GM21390 (cell line): ENCODE results near the gene ELK3.
A peak's percentile ranks its signal among the peaks of the same experiment; 100 is the strongest.

Experiments used
- ATAC-seq: cut with Tn5 transposase; IDR thresholded peaks from one replicate; pipeline ENCODE4 v1.9.1; 2021; ENCODE audit not compliant: unreplicated experiment

ELK3 gene

DNA sequence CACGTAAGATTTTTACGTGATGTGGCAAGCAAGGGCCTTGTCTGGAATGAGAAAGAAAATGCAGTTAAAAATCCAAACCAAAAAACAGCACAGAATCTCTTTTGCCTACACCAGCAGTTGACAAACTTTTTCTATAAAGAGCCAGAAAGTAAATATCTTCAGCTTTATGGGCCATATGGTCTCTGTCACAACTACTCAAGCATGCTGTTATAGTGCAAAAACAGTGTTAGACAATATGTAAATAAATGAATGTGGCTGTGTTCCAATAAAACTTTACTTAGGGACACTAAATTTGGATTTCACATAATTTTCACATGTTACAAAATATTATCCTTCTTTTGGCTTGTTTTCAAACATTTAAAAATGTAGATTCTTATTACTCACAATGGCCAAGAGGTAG is 6.2 kb upstream of the ELK3 start:
- ATAC-seq: no peak

DNA sequence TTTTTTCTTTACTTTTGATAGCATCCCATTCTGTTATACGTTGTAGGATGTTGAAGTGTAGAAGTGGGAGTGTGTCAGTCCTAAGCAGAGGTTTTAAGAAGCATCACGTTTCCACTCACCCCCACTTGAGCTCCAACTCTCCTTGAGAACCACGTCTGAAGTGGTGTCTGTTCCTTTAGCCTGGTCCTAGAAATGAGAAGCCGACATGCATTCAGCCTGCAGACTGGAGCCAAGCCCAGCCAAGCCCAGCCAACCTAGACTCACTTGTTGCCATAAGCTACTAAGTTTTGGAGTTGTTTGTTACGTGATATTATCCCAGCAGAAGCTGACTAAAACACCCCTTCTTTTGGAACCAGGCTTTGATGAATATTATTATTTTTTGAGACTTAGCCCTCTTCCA is 4.4 kb upstream of the ELK3 start:
- no peak for ATAC-seq

DNA sequence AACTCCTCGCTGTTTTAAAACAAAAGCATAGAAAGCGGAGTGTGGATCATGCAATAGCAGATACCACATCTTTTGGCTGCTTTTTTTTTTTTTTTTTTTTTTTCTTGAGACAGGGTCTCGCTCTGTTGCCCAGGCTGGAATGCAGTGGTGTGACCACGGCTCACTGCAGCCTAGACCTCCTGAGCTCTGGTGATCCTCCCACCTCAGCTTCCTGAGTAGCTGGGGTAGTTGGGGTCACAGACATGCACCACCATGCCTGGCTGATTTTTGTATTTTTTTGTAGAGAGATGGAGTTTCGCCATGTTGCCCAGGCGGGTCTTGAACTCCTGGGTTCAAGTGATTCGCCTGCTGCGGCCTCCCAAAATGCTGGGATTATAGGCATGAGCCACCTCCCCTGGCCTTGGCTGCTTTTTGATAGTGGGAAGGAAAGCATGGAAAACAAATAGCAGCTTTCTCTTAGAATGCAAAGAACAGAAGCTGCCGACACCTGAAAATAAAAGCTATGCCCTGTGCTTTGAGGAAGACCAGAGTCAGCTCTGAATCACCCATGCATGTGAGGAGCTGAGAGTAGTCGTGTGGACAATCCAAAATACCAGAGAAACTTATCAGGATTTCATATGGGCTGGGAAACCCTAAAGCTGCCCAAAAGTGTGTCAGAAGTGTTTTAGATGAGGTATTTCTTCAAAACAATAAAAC is 3.6 kb upstream of the ELK3 start:
- ATAC-seq: no peak

DNA sequence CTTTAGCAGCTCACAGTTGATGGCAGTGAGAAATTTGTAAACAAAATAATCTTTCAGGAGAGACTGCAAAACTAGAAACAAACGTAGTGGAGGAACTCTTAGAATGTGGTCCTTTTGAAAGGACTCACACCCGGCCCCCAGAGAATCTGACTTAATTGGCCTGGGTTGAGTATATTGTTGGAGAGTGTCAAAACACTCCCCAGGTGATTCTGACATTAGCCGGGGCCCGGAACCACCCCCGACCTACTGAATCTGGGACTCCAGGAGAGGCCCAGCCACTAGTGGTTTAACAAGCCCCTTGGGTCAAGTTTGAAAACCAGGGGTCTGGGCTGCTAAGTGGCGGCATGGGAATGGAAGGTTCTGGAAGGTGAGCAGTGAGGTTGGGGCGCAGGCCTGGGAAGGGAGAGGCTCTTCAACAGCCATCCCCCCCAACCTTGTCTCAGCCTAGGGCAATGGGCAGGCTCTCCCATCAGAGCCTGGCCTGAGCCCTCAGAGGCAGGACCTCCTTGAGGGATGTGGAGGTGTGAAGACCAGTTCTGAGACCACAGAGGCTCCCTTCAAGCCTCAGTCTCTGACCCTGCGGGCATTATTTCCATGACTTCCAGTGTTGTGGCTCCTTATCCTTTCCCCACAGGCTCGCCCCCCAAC is 1.1 kb upstream of the ELK3 start:
- no peak for ATAC-seq

DNA sequence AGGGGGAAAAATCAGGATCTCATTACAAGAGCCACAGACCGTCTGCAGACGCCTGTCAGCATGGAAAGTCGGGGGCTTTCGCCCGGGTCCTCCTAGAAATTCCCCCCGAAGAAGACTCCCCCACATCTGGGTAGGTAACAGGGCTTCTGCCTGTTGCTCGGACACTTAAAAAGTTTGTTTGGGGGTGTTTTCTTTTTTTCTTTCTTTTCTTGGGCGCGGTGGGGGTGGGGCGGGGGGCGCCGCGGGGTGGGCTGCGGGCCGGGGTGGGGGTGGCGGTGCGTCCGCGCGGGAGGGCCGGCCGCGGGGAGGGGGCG is 358 bp downstream of the ELK3 start:
- ATAC-seq: peak; percentile 7

DNA sequence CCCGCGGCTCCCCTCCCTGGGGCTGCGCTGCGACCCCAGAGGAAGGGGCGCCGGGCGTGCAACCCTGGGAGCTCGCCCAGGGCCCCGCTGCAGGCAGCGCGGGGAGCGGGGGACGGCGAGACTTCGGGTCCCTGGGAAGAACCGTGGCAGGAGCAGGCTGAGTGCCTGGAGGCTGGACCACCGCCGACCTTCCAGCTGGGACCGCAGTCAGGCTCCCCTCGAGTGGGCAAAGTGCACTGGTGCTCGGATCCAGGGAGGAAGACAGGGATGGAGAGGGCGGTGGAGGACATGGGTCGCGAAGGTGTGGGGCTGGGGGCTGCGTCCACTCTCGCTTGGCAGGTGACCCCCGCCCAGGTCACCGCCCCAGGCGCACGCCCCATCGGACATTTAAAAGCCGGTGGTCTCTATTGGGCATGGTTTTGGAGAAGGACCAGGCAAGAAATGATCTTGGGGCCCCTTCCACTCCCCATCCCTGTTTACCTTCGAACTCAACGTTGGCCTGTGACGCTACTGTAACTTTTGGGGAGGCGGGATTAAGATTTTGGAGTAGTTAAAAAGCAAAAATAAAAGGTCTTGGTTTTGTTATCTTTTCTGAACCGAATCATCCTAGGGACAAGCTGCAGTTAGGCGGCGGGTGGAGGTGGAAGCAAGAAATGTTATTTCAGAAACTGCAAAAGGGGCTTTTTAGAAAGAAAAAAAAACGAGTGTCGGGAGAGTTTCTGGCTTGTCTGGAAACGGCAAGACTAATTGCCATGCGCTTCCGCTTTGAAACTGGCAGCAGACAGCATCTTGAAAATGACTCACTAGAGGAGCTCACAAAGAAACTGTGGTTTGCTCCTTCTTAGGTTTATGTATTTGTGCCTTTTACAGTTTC is 1.0 kb downstream of the ELK3 start:
- ATAC-seq: peak; percentile 69

DNA sequence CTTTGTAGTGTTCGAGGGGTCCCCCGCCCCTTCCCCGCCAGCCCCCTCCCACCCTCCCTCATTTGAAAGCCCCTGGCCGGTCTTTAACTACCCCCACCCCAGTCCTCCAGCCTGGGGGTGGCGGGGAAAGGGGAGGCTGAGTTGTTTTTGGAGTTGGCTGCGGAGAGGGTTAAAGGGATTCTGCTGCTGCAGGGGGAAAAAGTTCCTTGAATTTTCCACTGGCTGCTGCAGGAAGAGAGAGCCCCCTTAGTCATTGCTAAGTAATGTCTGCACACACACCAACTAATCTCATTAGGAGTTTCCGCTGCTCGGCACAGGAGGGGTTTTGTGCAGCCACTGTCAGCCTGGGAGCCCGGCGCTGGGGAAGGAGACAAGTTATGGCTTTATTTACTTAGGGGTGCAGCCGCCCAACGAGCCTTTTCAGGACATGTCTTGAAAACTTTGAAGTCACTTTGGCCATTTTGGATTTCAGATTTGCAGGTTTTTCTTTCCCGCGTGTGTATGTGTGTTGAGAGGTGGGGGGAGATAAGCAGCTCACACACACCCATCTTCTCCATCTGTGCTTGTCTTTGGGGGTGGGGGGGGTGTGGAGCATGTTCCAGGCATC is 1.8 kb downstream of the ELK3 start:
- ATAC-seq: no peak

DNA sequence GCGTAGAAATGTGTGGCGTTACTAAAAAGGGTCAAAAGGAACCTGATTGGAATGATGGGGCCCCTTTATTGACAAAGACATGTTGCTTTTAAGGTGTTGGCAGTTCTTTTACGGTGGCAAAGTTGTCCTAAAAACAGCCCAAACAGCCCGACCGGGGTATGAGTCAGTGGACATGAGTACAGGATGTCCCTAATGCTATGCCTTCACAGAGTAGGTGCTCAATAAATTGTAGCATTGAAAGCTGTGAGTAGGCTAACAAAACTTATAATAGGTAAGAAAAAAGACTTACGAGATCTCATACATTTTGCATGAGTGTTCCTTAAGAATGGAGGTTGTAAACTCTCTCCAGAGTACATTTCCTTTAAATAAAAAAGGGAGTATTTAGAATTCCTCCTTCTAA is 2.6 kb downstream of the ELK3 start:
- no peak for ATAC-seq

DNA sequence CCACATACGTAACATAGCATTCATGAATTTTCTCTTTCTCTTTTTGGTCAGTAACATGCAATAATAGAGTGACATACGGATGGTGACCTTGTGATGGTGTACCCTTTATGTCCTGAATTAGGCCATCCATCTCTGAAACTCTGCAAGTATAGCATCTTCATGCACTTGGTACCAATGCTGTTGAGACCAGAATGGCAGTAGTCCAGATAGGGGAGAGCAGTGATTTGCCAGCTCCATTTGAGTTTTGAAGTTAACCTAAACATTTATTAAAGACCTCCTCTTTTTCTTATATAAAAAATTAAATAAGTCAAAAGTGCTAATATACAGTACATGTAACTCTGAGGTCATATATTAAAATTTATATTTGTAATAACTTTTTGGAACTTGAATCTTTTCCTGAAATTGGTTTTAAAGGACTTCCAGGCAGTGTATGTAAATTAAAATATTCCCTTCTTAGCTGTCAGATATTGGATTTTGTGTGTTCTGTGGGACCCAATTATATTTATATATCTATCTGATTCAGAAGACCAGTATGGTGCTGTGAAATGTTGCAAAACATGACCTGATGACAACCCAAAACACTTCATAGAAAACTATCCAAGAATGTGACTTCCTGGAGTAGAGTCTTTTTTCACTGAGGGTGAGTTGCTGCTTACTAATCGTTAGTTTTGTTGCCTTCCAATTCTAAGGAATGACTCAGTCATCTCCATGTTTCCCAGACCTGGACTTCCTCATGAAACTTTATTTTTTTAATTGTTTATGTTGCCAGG is 3.5 kb downstream of the ELK3 start:
- no peak for ATAC-seq

DNA sequence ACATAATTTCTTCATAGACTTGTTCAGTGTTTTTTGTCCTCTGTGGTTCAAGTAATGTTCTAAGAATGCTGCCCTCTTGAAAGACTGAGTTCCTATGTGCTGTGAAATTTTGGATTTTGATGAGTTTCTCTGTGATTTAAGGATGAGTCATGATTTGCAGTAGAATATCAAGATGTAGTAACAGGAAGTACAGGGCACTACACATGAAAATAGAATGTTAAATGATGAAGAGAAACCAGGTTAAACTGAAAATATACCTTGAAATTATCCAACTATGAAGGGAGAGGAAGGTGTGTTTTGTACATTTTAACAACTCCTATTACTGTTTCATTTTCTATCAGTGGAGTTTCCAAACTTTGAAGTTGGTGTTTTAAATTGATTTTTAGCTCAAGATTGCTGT is 4.8 kb downstream of the ELK3 start:
- peak; percentile 28 for ATAC-seq

DNA sequence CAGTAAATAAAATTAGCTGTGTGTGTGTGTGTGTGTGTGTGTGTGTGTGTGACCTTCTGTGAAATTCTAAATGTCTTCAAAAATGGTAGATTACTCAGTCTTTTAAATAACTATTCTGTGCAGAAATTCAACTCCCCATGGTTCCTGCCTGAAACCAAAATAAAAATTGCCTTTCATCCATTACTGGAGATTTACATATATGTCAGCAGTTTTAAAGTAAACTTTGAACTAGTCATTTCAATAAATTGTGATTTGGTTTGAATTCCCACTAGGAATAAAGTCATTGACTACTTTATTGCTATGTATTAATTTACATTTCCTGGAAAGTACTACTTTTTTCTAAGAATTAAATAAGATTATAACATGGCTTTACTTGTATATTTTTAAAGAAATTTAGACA is 5.3 kb downstream of the ELK3 start:
- no peak for ATAC-seq

DNA sequence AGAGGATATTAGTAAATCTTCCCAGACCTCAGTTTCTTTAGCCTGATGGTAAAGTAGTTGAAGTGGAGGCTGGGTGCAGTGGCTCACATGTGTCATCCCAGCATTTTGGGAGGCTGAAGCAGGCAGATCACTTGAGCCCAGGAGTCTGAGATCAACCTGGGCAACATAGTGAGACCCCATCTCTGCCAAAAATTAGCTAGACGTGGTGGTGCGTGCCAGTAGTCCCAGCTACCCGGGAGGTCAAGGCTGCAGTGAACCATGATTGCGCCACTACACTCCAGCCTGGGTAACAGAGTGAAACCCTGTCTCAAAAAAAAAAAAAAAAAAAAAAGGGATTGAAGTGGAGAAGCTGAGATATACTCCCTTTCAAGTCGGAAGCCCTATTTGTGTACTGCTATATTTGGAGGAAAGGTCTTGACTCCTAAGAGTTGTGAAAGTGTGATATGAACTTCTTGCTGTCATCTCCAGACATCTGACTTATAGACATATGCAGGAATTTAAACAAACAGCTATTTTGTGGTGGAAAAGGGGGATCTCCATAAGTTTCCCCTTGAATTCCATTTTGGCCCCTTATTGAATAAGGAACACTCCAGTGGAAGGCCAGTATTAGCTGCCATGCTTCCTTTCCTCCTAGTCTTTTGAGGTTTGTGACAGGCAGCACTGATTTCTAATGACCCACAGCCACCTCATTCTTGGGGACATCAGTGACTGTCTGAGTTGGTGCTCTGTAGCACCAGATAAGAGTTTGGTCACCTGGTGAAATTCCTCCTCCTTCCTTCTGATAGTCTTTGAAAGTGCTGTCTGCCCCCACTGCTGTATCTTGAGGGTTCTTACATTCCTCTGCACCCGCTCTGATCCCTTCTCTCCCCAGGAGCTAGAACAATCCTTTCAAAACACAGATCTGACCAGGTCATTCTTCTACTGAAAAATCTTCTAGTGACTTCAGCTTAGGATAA is 7.4 kb downstream of the ELK3 start:
- ATAC-seq: no peak

DNA sequence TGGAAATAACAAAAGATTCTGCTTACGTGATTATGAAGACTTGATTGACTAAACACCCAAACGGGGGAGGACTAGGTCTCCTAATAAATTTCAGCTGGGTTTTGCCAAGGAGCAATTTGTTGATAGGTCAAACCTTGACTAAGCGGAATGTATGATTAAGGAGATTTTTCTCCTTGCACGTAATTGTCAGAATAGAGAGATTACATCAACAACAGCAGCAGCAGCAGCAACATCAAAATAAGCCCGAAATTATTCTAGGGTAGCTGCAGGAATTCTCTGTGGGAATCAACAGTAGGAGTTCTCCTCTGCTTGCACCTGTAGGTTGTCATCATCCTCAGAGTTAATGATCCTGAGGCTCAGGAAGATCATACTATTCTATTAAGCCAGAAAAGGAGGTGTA is 10.2 kb downstream of the ELK3 start:
- no peak for ATAC-seq

DNA sequence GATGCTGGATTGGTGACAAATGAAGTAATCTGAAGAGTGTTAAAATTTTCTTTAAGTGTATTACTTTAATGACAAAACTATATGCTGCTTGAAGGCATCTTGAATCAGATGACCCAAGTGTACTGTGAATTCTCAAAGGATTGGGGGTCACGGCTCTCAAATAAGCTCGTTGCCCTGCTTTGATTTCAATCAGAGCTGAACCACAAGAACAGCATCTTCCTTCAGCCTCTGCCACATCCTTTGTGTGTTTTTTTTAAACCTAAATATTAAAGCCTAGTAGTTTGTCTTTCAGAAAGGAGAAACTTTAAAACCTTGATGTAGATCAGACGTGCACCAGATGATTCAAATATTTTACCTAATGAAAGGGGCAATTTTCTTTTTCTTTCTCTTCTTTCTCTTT is 11.7 kb downstream of the ELK3 start:
- no peak for ATAC-seq

DNA sequence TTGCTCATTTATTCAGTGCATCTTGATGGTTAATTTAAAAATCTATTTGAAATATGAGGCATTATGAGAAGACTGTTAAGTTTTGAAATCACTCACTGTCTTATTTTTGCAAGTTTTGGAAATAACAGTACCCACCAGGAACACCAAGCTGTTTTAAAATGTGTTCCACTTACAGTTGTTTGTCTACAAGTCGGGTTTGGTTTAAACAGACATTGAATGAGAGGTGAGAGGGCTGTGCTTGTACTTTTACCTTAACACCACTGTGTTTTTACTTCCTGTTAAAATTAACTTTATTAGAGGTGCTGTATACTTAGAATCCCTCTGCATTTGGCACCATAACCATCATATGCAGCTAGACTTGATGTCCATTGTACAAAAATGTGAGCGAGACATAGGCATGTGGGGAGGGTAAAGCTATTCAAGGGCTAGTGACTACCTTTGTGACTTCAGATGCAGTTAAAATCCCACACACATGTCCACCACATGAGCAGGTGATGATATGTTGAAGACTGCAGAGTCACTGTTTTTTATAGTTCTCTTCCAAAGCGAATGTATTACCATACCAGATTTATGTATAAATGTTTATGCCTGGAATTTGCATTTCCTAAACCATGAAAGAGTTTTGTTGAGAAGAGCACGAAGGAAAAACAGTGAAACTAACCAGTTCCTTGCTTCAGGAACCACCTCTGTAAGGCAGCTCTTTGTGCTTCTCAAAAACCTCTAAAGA is 12.9 kb downstream of the ELK3 start:
- no peak for ATAC-seq

DNA sequence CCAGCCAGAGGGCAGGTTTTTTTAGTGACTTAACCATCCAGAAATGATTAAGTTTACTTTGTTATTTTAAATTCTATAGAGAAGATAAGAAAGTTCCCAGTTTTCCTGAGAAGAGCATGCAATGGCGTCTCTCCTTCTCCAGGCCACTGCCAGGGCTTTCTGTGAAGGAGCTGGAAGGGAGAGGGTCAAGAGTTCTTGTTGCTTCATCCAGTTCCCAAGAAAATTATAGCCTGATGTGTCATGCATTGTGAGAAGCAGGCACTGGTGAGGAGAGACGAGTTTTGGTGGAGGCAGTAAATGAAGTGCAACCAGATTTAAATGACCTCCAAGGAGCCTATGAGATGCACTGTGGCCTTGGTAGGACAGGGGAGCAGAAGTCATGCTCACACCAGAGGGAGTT is 14.2 kb downstream of the ELK3 start:
- ATAC-seq: no peak

DNA sequence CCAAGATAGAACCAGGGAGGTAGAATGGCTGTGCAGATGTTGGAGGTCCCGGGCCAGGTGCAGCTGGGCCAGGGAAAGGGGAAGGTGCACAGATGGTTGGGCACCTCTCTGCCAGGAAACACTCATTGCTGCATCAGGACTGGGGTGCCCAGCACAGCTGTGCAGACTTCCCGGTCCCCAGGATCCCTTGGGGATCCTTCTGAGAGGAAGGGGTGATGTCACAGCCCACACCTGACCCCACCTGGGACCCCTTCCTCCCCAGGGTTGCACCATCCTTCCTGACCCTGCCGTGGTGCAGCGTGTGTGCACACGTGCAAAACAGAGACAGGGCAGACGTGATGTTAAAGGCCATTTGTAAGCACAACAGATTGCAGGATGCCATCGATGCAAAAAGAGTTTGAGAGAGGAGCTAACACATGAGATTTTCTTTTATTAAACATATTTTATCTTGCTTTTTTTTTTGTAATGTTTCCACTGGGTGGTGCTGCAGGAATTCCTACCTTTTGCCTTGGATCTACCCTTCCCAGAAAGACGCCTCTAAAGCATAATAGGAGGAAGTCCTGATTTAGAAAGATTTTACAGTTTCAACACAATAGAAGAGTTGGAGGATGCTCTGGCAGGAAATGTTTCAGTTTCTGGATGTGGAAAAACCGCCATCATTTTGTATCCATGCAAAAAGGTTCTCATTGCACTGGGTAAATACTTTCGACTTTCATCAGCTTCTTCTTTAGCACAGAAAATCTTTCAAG is 14.8 kb downstream of the ELK3 start:
- no peak for ATAC-seq

DNA sequence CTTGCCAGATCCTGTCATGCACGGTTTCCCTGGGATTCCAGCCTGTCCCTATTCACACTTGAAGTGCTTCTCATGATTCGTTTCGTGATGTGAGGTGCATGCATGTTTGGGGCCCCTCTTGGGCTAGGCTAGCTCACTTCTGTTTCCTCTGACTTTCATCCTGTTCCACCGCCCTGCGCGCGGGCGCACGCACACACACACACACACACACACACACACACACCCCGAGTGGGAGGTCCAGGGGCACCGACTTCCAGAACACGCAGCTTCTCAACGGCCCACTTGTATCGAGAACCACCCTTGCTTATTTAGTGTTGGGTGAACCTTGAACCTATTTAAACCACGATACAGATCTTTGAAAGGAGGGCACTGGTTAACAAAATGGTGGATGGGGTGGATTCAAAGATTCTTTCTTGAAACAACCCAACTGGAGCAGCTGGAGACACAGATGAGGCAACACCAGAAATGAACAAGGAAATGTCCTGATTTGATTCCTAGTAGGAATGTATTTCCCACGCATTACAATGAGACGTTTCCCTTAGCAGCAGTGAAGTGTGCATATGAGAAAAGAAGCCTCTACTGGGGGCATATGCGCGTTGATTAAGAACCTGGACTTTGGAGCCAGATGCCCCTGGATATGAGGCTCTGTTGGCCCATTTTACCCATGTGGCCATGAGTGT is 16.3 kb downstream of the ELK3 start:
- no peak for ATAC-seq
